GM12878 (cell line): ENCODE measurements around the gene TRIB2. TPM values are rescaled to one million over a fixed set of nuclear protein-coding genes. Genes with fewer than 3 reads are reported as not detected.

ENCODE experiments used
- ATAC-seq: fragments of 200-7000 bp; cut with Tn5 transposase; 3 replicates; pipeline ENCODE4 v1.9.1; 2020; ENCODE audit warnings: mild to moderate bottlenecking, moderate library complexity
- BruUV-seq: library from RNA; stranded (reverse); fragments of 400-500 nt; replicated peaks from 2 replicates; lab custom pipeline; 2021; lab: Mats Ljungman, UMichigan
- CTCF ChIA-PET: fragments of 300-600 bp; sonication (Branson Sonifier 250); formaldehyde crosslinking; extraction: SDS; loops from one replicate; lab custom pipeline; 2021; ENCODE audit warnings: inconsistent platforms; lab: Yijun Ruan, JAX
- POLR2A ChIA-PET: fragments of 350-600 bp; formaldehyde crosslinking; extraction: SDS; loops from one replicate; lab custom pipeline; 2021; ENCODE audit warnings: inconsistent platforms; lab: Charles Lee
- RAD21 ChIA-PET: fragments of 300-600 bp; sonication (Branson Sonifier 250); formaldehyde crosslinking; loops from one replicate; lab custom pipeline; 2023; ENCODE audit warnings: antibody characterized with exemption; ENCODE audit not compliant: unreplicated experiment; lab: Charles Lee
- SMC1A ChIA-PET: fragments of 300-600 bp; sonication (Branson Sonifier 250); formaldehyde crosslinking; loops from one replicate; lab custom pipeline; 2023; ENCODE audit not compliant: unreplicated experiment, uncharacterized antibody; lab: Charles Lee
- DNase-seq: peaks from one replicate; pipeline ENCODE4 v3.0.0-alpha.2; 2011; ENCODE audit warnings: low read depth, low spot score
- FAIRE-seq: peaks from 3 replicates; lab custom pipeline; 2011; peaks lifted over from hg19 to GRCh38; lab: Jason Lieb, UNC
- H2AFZ ChIP-seq: 2 replicates; pipeline ENCODE4 v1.6.0; 2011; ENCODE audit warnings: low read depth, low read length, control low read depth; ENCODE audit not compliant: control insufficient read depth
- H3K27ac ChIP-seq: 2 replicates; pipeline ENCODE4 v1.5.1; 2011; ENCODE audit warnings: control low read depth; ENCODE audit not compliant: control insufficient read depth, insufficient read depth
- H3K27me3 ChIP-seq, 2 experiments: replicated peaks in 1 of 2; 2 replicates each; pipeline versions ENCODE4 v1.6.0 to v1.6.1; 2011; ENCODE audit warnings: low read length in 1 of 2; ENCODE audit not compliant: control insufficient read depth in 2 of 2, insufficient read depth in 2 of 2
- H3K36me3 ChIP-seq, 2 experiments: 2 replicates each; pipeline ENCODE4 v1.5.1; 2011; ENCODE audit warnings: low read length in 1 of 2; ENCODE audit not compliant: control insufficient read depth in 2 of 2, insufficient read depth in 2 of 2
- H3K4me1 ChIP-seq: 2 replicates; pipeline ENCODE4 v1.6.1; 2011; ENCODE audit warnings: mild to moderate bottlenecking, low read length, moderate library complexity, mixed read lengths; ENCODE audit not compliant: control insufficient read depth, insufficient read depth
- H3K4me2 ChIP-seq: 2 replicates; pipeline ENCODE4 v1.6.0; 2011; ENCODE audit warnings: control low read depth; ENCODE audit not compliant: control insufficient read depth, insufficient read depth
- H3K4me3 ChIP-seq: fragments of 200-600 bp; sonication (generic); 2 replicates; pipeline ENCODE4 v1.5.1; 2016
- H3K79me2 ChIP-seq: 2 replicates; pipeline ENCODE4 v1.6.0; 2011; ENCODE audit warnings: low read length; ENCODE audit not compliant: control insufficient read depth, insufficient read depth
- H3K9ac ChIP-seq: 2 replicates; pipeline ENCODE4 v1.8.0; 2011; ENCODE audit warnings: low read length, control low read depth, mixed read lengths; ENCODE audit not compliant: control insufficient read depth, insufficient read depth
- H3K9me3 ChIP-seq: replicated peaks from 3 replicates; pipeline ENCODE4 v1.5.1; 2011; ENCODE audit warnings: mild to moderate bottlenecking, low read length; ENCODE audit not compliant: control insufficient read depth, insufficient read depth
- H4K20me1 ChIP-seq: 2 replicates; pipeline ENCODE4 v1.6.0; 2011; ENCODE audit not compliant: control insufficient read depth, insufficient read depth
- ASH2L ChIP-seq: fragments of 300-600, 200-600 bp; sonication (generic); IDR thresholded peaks from 2 replicates; pipeline ENCODE4 v1.6.1; 2017; ENCODE audit warnings: low read depth, mild to moderate bottlenecking, borderline replicate concordance
- ATF3 ChIP-seq: IDR thresholded peaks from 2 replicates; pipeline ENCODE4 v1.6.1; 2011; ENCODE audit warnings: low read depth, mild to moderate bottlenecking, low read length, moderate library complexity, borderline replicate concordance; ENCODE audit errors: extremely low read depth
- CBFB ChIP-seq: IDR thresholded peaks from 2 replicates; pipeline ENCODE4 v1.6.1; 2016; ENCODE audit warnings: antibody characterized with exemption, low read depth
- FOXK2 ChIP-seq: fragments of 450-650 bp; IDR thresholded peaks from 2 replicates; pipeline ENCODE4 v1.6.1; 2017; ENCODE audit warnings: mild to moderate bottlenecking, moderate library complexity
- POLR2AphosphoS2 ChIP-seq: IDR thresholded peaks from 2 replicates; pipeline ENCODE4 v1.6.1; 2011; ENCODE audit warnings: low read depth, mild to moderate bottlenecking, low read length, improper control_type of control experiment, moderate library complexity
- POU2F2 ChIP-seq: IDR thresholded peaks from 3 replicates; pipeline ENCODE4 v1.6.1; 2011; ENCODE audit warnings: low read depth, mild to moderate bottlenecking, low read length, borderline replicate concordance
- PRDM15 ChIP-seq: fragments of 450-650 bp; formaldehyde crosslinking; IDR thresholded peaks from 2 replicates; pipeline ENCODE4 v1.4.0; 2020; ENCODE audit warnings: mild to moderate bottlenecking, moderate library complexity
- STAT3 ChIP-seq: IDR thresholded peaks from 2 replicates; pipeline ENCODE4 v1.6.1; 2011; ENCODE audit warnings: low read depth, low read length, improper control_type of control experiment
- USF2 ChIP-seq: IDR thresholded peaks from 2 replicates; pipeline ENCODE4 v1.6.1; 2011; ENCODE audit warnings: low read depth, low read length, improper control_type of control experiment, borderline replicate concordance
- WGBS: methylation state at CpG from one replicate; pipeline ENCODE4 v1.1.6; 2016; ENCODE audit warnings: low lambda C conversion rate; ENCODE audit not compliant: insufficient replicate concordance, insufficient coverage; ENCODE audit errors: missing lambda C conversion rate; 5-methylcytosine and 5-hydroxymethylcytosine counted together
- in situ Hi-C: fragments of 300-500 bp; cut with MboI; formaldehyde crosslinking; loops from 9 replicates; pipeline ENCODE4 v1.14.3; 2018; ENCODE audit warnings: mixed read lengths
- intact Hi-C: fragments of 100-400 bp; cut with micrococcal nuclease; formaldehyde crosslinking; loops from one replicate; pipeline ENCODE4 v1.14.2; 2022; ENCODE audit not compliant: unreplicated experiment
- polyA plus RNA-seq, 11 experiments: library from polyadenylated mRNA; depleted of rRNA in 4 of 11; unstranded in 6 of 11; stranded (reverse) in 5 of 11; fragments of >200 nt; fragmentation: Nextera tagmentation in 4 of 11; fragmentation: Illumina TruSeq in 1 of 11; extraction: Ambion mirVana in 4 of 11; extraction: Trizol in 1 of 11; gene quantifications; 1 replicate in 1 of 11; 2 replicates in 10 of 11; pipeline versions ENCODE4 v1.2.1 to v1.2.3, GENCODE V29; 2011 to 2016; ENCODE audit warnings: inconsistent platforms in 2 of 11, missing spikeins in 2 of 11, low read depth in 1 of 11
- total RNA-seq, 4 experiments: library from RNA; depleted of rRNA in 3 of 4; stranded (reverse); fragments of >200 nt in 3 of 4; fragmentation: Illumina TruSeq in 1 of 4; extraction: Trizol in 1 of 4; gene quantifications; 2 replicates each; pipeline versions ENCODE4 v1.2.1 to v1.2.3, GENCODE V29; 2013 to 2021
- TF ChIP-seq, protein P1 (sequence below): fragments of 150-350 bp; IDR thresholded peaks from 2 replicates; pipeline ENCODE4 v1.6.1; 2016; ENCODE audit warnings: low read depth, low read length
- TF ChIP-seq, protein P2 (sequence below): fragments of 450-650 bp; IDR thresholded peaks from 2 replicates; pipeline ENCODE4 v1.6.1; 2017; ENCODE audit warnings: mild to moderate bottlenecking, low read depth, inconsistent platforms; ENCODE audit not compliant: poor library complexity, severe bottlenecking

TRIB2 gene
- total and polyA plus RNA-seq, 10 of the 15 experiments (the other 5 are each of a cell fraction or from before 2014, with no cell fraction given), result 1.6 to 9.2 (median 5.2) TPM

DNA sequence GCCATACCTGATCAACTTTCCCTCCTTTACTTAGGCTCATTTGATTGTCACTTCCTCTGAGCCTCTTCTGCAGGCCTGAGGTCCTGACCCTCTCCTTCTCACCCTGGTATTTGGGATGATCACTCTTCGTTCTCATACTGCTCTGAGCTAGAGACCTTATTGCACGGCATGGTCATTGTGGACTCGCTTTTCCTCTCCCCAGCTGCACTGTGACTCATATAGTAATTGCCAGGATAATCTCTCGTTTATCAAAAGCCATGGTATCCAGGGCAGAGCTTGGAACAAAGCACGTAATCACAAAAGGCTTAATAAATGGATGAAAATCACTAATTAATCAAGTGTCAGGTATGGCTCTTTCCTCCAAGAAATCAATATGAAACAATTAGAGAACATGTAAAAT lies 40.9 kb upstream of the TRIB2 start:
- FAIRE-seq, result no peak
- Histone ChIP-seq H3K4me3 (no peak overlapping the region), H3K9me3 (no peaks in the 10 kb centered on the region; the same call in 2 of the 3 replicates), H3K27ac (no peak overlapping the region), H3K27me3 (no peaks in the 10 kb centered on the region; a peak in 1 of 4 replicates), H3K79me2 (no peaks in the 10 kb centered on the region), H3K4me2 (no peak overlapping the region), H3K9ac (no peak overlapping the region), H3K4me1 (no peaks in the 10 kb centered on the region), H4K20me1 (no peaks in the 10 kb centered on the region), H2AFZ (no peak overlapping the region), H3K36me3 (no peaks in the 10 kb centered on the region)
- in situ Hi-C loops, result no loop called here
- SMC1A ChIA-PET, result interaction anchor here (0.7 kb wide), 1 partner anchor 145 kb away, joined by 3 read pairs; no protein-coding TSS in a partner anchor
- CTCF ChIA-PET, result no interaction called here
- ATAC-seq, result no peak
- TF ChIP-seq, protein P1, sequence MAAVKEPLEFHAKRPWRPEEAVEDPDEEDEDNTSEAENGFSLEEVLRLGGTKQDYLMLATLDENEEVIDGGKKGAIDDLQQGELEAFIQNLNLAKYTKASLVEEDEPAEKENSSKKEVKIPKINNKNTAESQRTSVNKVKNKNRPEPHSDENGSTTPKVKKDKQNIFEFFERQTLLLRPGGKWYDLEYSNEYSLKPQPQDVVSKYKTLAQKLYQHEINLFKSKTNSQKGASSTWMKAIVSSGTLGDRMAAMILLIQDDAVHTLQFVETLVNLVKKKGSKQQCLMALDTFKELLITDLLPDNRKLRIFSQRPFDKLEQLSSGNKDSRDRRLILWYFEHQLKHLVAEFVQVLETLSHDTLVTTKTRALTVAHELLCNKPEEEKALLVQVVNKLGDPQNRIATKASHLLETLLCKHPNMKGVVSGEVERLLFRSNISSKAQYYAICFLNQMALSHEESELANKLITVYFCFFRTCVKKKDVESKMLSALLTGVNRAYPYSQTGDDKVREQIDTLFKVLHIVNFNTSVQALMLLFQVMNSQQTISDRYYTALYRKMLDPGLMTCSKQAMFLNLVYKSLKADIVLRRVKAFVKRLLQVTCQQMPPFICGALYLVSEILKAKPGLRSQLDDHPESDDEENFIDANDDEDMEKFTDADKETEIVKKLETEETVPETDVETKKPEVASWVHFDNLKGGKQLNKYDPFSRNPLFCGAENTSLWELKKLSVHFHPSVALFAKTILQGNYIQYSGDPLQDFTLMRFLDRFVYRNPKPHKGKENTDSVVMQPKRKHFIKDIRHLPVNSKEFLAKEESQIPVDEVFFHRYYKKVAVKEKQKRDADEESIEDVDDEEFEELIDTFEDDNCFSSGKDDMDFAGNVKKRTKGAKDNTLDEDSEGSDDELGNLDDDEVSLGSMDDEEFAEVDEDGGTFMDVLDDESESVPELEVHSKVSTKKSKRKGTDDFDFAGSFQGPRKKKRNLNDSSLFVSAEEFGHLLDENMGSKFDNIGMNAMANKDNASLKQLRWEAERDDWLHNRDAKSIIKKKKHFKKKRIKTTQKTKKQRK, result no peak
- no peak for TF ChIP-seq PRDM15 (CRISPR knock-in tag)
- no peak for TF ChIP-seq STAT3
- TF ChIP-seq CBFB, result no peak
- no peak for TF ChIP-seq USF2
- TF ChIP-seq, protein P2, sequence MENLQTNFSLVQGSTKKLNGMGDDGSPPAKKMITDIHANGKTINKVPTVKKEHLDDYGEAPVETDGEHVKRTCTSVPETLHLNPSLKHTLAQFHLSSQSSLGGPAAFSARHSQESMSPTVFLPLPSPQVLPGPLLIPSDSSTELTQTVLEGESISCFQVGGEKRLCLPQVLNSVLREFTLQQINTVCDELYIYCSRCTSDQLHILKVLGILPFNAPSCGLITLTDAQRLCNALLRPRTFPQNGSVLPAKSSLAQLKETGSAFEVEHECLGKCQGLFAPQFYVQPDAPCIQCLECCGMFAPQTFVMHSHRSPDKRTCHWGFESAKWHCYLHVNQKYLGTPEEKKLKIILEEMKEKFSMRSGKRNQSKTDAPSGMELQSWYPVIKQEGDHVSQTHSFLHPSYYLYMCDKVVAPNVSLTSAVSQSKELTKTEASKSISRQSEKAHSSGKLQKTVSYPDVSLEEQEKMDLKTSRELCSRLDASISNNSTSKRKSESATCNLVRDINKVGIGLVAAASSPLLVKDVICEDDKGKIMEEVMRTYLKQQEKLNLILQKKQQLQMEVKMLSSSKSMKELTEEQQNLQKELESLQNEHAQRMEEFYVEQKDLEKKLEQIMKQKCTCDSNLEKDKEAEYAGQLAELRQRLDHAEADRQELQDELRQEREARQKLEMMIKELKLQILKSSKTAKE, result no peak
- TF ChIP-seq POU2F2, result no peak
- no peak for TF ChIP-seq FOXK2
- TF ChIP-seq ASH2L, result no peak
- no peak for TF ChIP-seq POLR2AphosphoS2
- TF ChIP-seq ATF3, result no peak
- DNase-seq, result no peak
- POLR2A ChIA-PET, result no interaction called here
- intact Hi-C loops, result no loop called here
- RAD21 ChIA-PET, result no interaction called here
- WGBS, result 32% methylated on average over 5 of the region's 5 CpGs
- BruUV-seq, result no TSS peak
